Neural cell (in vitro differentiated cells): ENCODE results near the gene BTNL3.

Experiments used
- CTCF ChIP-seq: fragments of 450-650 bp; IDR thresholded peaks from 2 replicates; pipeline ENCODE4 v1.5.1; 2014; ENCODE audit warnings: antibody characterized with exemption, mild to moderate bottlenecking, moderate library complexity; ENCODE audit not compliant: poor library complexity, severe bottlenecking
- EP300 ChIP-seq: fragments of 450-650 bp; conservative IDR thresholded peaks from 2 replicates; pipeline ENCODE4 v1.6.1; 2014; ENCODE audit warnings: antibody characterized with exemption, mild to moderate bottlenecking, moderate library complexity; ENCODE audit not compliant: poor library complexity, severe bottlenecking
- EZH2 ChIP-seq: fragments of 200-600, 300-800 bp; shearing (Covaris generic), sonication (generic); IDR thresholded peaks from 2 replicates; pipeline ENCODE4 v1.6.1; 2014; ENCODE audit warnings: antibody characterized with exemption, low read length, borderline replicate concordance, mild to moderate bottlenecking; ENCODE audit not compliant: insufficient read depth, poor library complexity, severe bottlenecking
- POLR2AphosphoS5 ChIP-seq: IDR thresholded peaks from 2 replicates; pipeline ENCODE4 v1.6.1; 2012
- SMC3 ChIP-seq: fragments of 450-650 bp; conservative IDR thresholded peaks from 2 replicates; pipeline ENCODE4 v1.6.1; 2014; ENCODE audit warnings: antibody characterized with exemption, mild to moderate bottlenecking, moderate library complexity; ENCODE audit not compliant: poor library complexity
- TAF1 ChIP-seq: IDR thresholded peaks from 2 replicates; pipeline ENCODE4 v1.6.1; 2012; ENCODE audit warnings: low read depth
- TF ChIP-seq, protein P1 (sequence below): IDR thresholded peaks from 2 replicates; pipeline ENCODE4 v1.6.1; 2012; ENCODE audit warnings: borderline replicate concordance

GRCh38 chr5:181027452-181028031, 38.9 kb downstream of the BTNL3 start:
- TF ChIP-seq EZH2 (no peak), POLR2AphosphoS5 (no peak), CTCF (no peak), TAF1 (no peak), EP300 (no peak), SMC3 (no peak)
- TF ChIP-seq, protein P1, sequence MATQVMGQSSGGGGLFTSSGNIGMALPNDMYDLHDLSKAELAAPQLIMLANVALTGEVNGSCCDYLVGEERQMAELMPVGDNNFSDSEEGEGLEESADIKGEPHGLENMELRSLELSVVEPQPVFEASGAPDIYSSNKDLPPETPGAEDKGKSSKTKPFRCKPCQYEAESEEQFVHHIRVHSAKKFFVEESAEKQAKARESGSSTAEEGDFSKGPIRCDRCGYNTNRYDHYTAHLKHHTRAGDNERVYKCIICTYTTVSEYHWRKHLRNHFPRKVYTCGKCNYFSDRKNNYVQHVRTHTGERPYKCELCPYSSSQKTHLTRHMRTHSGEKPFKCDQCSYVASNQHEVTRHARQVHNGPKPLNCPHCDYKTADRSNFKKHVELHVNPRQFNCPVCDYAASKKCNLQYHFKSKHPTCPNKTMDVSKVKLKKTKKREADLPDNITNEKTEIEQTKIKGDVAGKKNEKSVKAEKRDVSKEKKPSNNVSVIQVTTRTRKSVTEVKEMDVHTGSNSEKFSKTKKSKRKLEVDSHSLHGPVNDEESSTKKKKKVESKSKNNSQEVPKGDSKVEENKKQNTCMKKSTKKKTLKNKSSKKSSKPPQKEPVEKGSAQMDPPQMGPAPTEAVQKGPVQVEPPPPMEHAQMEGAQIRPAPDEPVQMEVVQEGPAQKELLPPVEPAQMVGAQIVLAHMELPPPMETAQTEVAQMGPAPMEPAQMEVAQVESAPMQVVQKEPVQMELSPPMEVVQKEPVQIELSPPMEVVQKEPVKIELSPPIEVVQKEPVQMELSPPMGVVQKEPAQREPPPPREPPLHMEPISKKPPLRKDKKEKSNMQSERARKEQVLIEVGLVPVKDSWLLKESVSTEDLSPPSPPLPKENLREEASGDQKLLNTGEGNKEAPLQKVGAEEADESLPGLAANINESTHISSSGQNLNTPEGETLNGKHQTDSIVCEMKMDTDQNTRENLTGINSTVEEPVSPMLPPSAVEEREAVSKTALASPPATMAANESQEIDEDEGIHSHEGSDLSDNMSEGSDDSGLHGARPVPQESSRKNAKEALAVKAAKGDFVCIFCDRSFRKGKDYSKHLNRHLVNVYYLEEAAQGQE = no peak
